H9 (cell line): Measurements from ENCODE around the gene VGLL1. TPM values are rescaled to one million over a fixed set of nuclear protein-coding genes. Genes with fewer than 3 reads are reported as not detected.

Source experiments
- DNase-seq: peaks from one replicate; pipeline ENCODE4 v3.0.0-alpha.2; 2017
- H2AFZ ChIP-seq: one replicate; pipeline ENCODE4 v1.6.1; 2013; ENCODE audit warnings: mild to moderate bottlenecking, low read length, control low read depth, moderate library complexity
- H2AK5ac ChIP-seq: 2 replicates; pipeline ENCODE4 v1.6.1; 2013; ENCODE audit warnings: low read length, control low read depth, mixed read lengths; ENCODE audit not compliant: insufficient read length
- H2BK120ac ChIP-seq: one replicate; pipeline ENCODE4 v1.6.1; 2013; ENCODE audit warnings: low read depth, mild to moderate bottlenecking, low read length, control low read depth, inconsistent platforms; ENCODE audit not compliant: poor library complexity, severe bottlenecking
- H2BK12ac ChIP-seq: 2 replicates; pipeline ENCODE4 v1.6.1; 2013; ENCODE audit warnings: low read length, control low read depth, mixed read lengths, low read depth; ENCODE audit not compliant: insufficient read length
- H2BK15ac ChIP-seq: 2 replicates; pipeline ENCODE4 v1.6.1; 2013; ENCODE audit warnings: low read depth, low read length, control low read depth
- H2BK20ac ChIP-seq: one replicate; pipeline ENCODE4 v1.6.1; 2013; ENCODE audit warnings: low read depth, mild to moderate bottlenecking, low read length, control low read depth, inconsistent platforms; ENCODE audit not compliant: poor library complexity, severe bottlenecking
- H2BK5ac ChIP-seq: 2 replicates; pipeline ENCODE4 v1.6.1; 2013; ENCODE audit warnings: low read length, control low read depth, mixed read lengths; ENCODE audit not compliant: insufficient read length
- H3K14ac ChIP-seq: 2 replicates; pipeline ENCODE4 v1.6.1; 2013; ENCODE audit warnings: low read length, control low read depth; ENCODE audit not compliant: insufficient read depth
- H3K18ac ChIP-seq: 2 replicates; pipeline ENCODE4 v1.6.1; 2013; ENCODE audit warnings: low read depth, mild to moderate bottlenecking, mixed read lengths, low read length, control low read depth; ENCODE audit not compliant: insufficient read length
- H3K23ac ChIP-seq: 2 replicates; pipeline ENCODE4 v1.6.1; 2013; ENCODE audit warnings: low read length, control low read depth, mixed read lengths, low read depth; ENCODE audit not compliant: insufficient read length
- H3K23me2 ChIP-seq: 2 replicates; pipeline ENCODE4 v1.6.1; 2013; ENCODE audit warnings: low read depth, mild to moderate bottlenecking, mixed read lengths, low read length, control low read depth; ENCODE audit not compliant: insufficient read length, poor library complexity, severe bottlenecking
- H3K27ac ChIP-seq: 2 replicates; pipeline ENCODE4 v1.5.1; 2013; ENCODE audit warnings: low read length, control low read depth, mixed read lengths, low read depth; ENCODE audit not compliant: insufficient read length
- H3K27me3 ChIP-seq: 2 replicates; pipeline ENCODE4 v1.6.1; 2013; ENCODE audit warnings: low read length, control low read depth, inconsistent platforms; ENCODE audit not compliant: insufficient read depth
- H3K4ac ChIP-seq: 2 replicates; pipeline ENCODE4 v1.6.1; 2013; ENCODE audit warnings: low read depth, mild to moderate bottlenecking, control low read depth, inconsistent platforms, low read length, moderate library complexity
- H3K4me1 ChIP-seq: 2 replicates; pipeline ENCODE4 v1.6.1; 2013; ENCODE audit warnings: low read length, control low read depth, inconsistent platforms; ENCODE audit not compliant: insufficient read depth
- H3K4me2 ChIP-seq: 2 replicates; pipeline ENCODE4 v1.6.1; 2013; ENCODE audit warnings: low read length, control low read depth, mixed read lengths; ENCODE audit not compliant: insufficient read length, insufficient read depth
- H3K56ac ChIP-seq: 2 replicates; pipeline ENCODE4 v1.6.1; 2013; ENCODE audit warnings: low read depth, mild to moderate bottlenecking, mixed read lengths, low read length, control low read depth; ENCODE audit not compliant: insufficient read length
- H3K79me1 ChIP-seq: 2 replicates; pipeline ENCODE4 v1.6.1; 2013; ENCODE audit warnings: low read depth, mild to moderate bottlenecking, moderate library complexity, low read length, control low read depth, inconsistent platforms; ENCODE audit not compliant: insufficient read depth, poor library complexity, severe bottlenecking
- H3K79me2 ChIP-seq: 2 replicates; pipeline ENCODE4 v1.6.1; 2013; ENCODE audit warnings: low read length, control low read depth, inconsistent platforms; ENCODE audit not compliant: insufficient read depth
- H3K9ac ChIP-seq: 2 replicates; pipeline ENCODE4 v1.6.1; 2013; ENCODE audit warnings: low read length, control low read depth, mixed read lengths; ENCODE audit not compliant: insufficient read length; ENCODE audit errors: extremely low read depth
- H3K9me3 ChIP-seq: one replicate; pipeline ENCODE4 v1.6.1; 2013; ENCODE audit warnings: low read depth, low read length, inconsistent platforms; ENCODE audit not compliant: control insufficient read depth
- H3T11ph ChIP-seq: one replicate; pipeline ENCODE4 v1.6.1; 2013; ENCODE audit warnings: mild to moderate bottlenecking, low read length, control low read depth, inconsistent platforms
- H4K20me1 ChIP-seq: one replicate; pipeline ENCODE4 v1.6.1; 2013; ENCODE audit not compliant: control insufficient read depth, insufficient read length, insufficient read depth
- H4K5ac ChIP-seq: 2 replicates; pipeline ENCODE4 v1.6.1; 2013; ENCODE audit warnings: low read depth, mild to moderate bottlenecking, mixed read lengths, low read length, control low read depth; ENCODE audit not compliant: insufficient read length
- H4K8ac ChIP-seq: replicated peaks from 2 replicates; pipeline ENCODE4 v1.6.1; 2013; ENCODE audit warnings: low read length, control low read depth, mixed read lengths, low read depth; ENCODE audit not compliant: insufficient read length
- H4K91ac ChIP-seq: 2 replicates; pipeline ENCODE4 v1.6.1; 2013; ENCODE audit warnings: low read depth, mild to moderate bottlenecking, moderate library complexity, mixed read lengths, low read length, control low read depth; ENCODE audit not compliant: insufficient read length
- H3K27ac Mint-ChIP-seq, 3 experiments: 2 replicates in 2 of 3; 3 replicates in 1 of 3; pipeline ENCODE4 v1.8.0; 2020 to 2021; ENCODE audit warnings: mixed read lengths in 3 of 3, mild to moderate bottlenecking in 1 of 3, moderate library complexity in 1 of 3
- H3K27me3 Mint-ChIP-seq: 2 replicates; pipeline ENCODE4 v1.8.0; 2021; ENCODE audit warnings: low read depth, mild to moderate bottlenecking, moderate library complexity, mixed read lengths
- H3K36me3 Mint-ChIP-seq, 3 experiments: 2 replicates in 2 of 3; 3 replicates in 1 of 3; pipeline ENCODE4 v1.8.0; 2020 to 2021; ENCODE audit warnings: low read depth in 3 of 3, mixed read lengths in 3 of 3; ENCODE audit not compliant: insufficient read depth in 1 of 3
- H3K4me1 Mint-ChIP-seq, 2 experiments: 2 replicates each; pipeline ENCODE4 v1.8.0; 2020; ENCODE audit warnings: mixed read lengths in 2 of 2
- H3K4me3 Mint-ChIP-seq, 2 experiments: 2 replicates in 1 of 2; 3 replicates in 1 of 2; pipeline ENCODE4 v1.8.0; 2020 to 2021; ENCODE audit warnings: mild to moderate bottlenecking in 2 of 2, mixed read lengths in 2 of 2, moderate library complexity in 1 of 2
- H3K9me3 Mint-ChIP-seq, 2 experiments: 2 replicates in 1 of 2; 3 replicates in 1 of 2; pipeline ENCODE4 v1.8.0; 2020; ENCODE audit warnings: mild to moderate bottlenecking in 2 of 2, mixed read lengths in 2 of 2, moderate library complexity in 1 of 2
- WGBS: extraction: QIAGEN DNeasy Blood & Tissue Kit; methylation state at CpG from one replicate; pipeline ENCODE4 v1.1.7; 2013; ENCODE audit warnings: missing lambda C conversion rate, low lambda C conversion rate, mixed read lengths; ENCODE audit not compliant: insufficient read length; ENCODE audit errors: extremely low coverage; 5-methylcytosine and 5-hydroxymethylcytosine counted together
- total RNA-seq: library from RNA; stranded (reverse); gene quantifications from 2 replicates; pipeline ENCODE4 v1.2.1, GENCODE V29; 2021
- TF ChIP-seq, protein P1 (sequence below): fragments of 200-600 bp; sonication (generic); conservative IDR thresholded peaks from 3 replicates; pipeline ENCODE4 v1.8.0; 2021; ENCODE audit warnings: antibody characterized with exemption, mild to moderate bottlenecking

VGLL1 gene
- total RNA-seq, 1 experiment from 2014 or later, result not detected

DNA sequence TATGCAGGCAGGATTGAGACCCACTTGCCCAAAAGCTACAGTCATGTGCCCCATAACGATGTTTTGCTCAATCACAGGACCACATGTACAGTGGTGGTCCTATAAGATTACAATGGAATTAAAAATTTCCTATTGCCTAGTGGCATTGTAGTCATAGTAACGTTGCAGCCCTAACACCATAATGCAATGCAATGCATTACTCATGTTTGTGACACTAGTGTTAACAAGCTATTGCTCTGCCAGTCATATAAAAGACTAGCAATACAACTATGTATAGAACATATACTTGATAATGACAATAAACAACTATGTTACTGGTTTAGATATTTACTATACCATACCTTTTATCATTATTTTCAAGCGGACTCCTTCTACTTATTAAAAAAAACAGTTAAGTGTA lies 50.6 kb downstream of the VGLL1 start:
- H3T11ph ChIP-seq, result no peak overlapping the region
- no peak overlapping the region for H4K91ac ChIP-seq
- H2AFZ ChIP-seq, result no peak overlapping the region
- no peak overlapping the region for H4K5ac ChIP-seq
- H3K9me3 Mint-ChIP-seq, result peaks cover 57 to 67% of the 10 kb centered on the region in 2 experiments
- H3K23ac ChIP-seq, result no peak overlapping the region
- no peak overlapping the region for H4K8ac ChIP-seq
- no peak overlapping the region for H3K27ac ChIP-seq
- no peak overlapping the region for H3K4me3 Mint-ChIP-seq
- H3K56ac ChIP-seq, result no peak overlapping the region
- H2BK20ac ChIP-seq, result no peak overlapping the region
- H2BK120ac ChIP-seq, result no peak overlapping the region
- no CpG with 5 or more reads among the region's 3 CpGs for WGBS
- H2AK5ac ChIP-seq, result no peak overlapping the region
- H3K79me2 ChIP-seq, result no peaks in the 10 kb centered on the region
- no peaks in the 10 kb centered on the region for H3K27me3 Mint-ChIP-seq
- no peaks in the 10 kb centered on the region for H4K20me1 ChIP-seq
- no peak overlapping the region for H3K9ac ChIP-seq
- H3K9me3 ChIP-seq, result peaks cover 50% of the 10 kb centered on the region
- H3K14ac ChIP-seq, result no peak overlapping the region
- H2BK12ac ChIP-seq, result no peak overlapping the region
- H3K4me1 Mint-ChIP-seq, result peaks cover 0 to 5% of the 10 kb centered on the region in 2 experiments; a peak in 2 of 4 replicates
- H3K79me1 ChIP-seq, result no peaks in the 10 kb centered on the region
- H2BK15ac ChIP-seq, result no peak overlapping the region
- peaks cover 0 to 3% (median 0%) of the 10 kb centered on the region in 3 experiments; a peak in 1 of 7 replicates for H3K36me3 Mint-ChIP-seq
- H3K4me2 ChIP-seq, result no peak overlapping the region
- no peaks in the 10 kb centered on the region for H3K4me1 ChIP-seq
- no peaks in the 10 kb centered on the region for H3K27me3 ChIP-seq
- no peak overlapping the region for H3K27ac Mint-ChIP-seq
- H3K4ac ChIP-seq, result no peak overlapping the region
- H2BK5ac ChIP-seq, result no peak overlapping the region
- H3K18ac ChIP-seq, result no peak overlapping the region
- DNase-seq, result no peak
- TF ChIP-seq, protein P1, sequence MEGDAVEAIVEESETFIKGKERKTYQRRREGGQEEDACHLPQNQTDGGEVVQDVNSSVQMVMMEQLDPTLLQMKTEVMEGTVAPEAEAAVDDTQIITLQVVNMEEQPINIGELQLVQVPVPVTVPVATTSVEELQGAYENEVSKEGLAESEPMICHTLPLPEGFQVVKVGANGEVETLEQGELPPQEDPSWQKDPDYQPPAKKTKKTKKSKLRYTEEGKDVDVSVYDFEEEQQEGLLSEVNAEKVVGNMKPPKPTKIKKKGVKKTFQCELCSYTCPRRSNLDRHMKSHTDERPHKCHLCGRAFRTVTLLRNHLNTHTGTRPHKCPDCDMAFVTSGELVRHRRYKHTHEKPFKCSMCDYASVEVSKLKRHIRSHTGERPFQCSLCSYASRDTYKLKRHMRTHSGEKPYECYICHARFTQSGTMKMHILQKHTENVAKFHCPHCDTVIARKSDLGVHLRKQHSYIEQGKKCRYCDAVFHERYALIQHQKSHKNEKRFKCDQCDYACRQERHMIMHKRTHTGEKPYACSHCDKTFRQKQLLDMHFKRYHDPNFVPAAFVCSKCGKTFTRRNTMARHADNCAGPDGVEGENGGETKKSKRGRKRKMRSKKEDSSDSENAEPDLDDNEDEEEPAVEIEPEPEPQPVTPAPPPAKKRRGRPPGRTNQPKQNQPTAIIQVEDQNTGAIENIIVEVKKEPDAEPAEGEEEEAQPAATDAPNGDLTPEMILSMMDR, result no peak
- no peaks in the 10 kb centered on the region for H3K23me2 ChIP-seq
